C4-2B (cell line): ENCODE data around the gene ITPR2.

ENCODE experiments used
- H3K27ac ChIP-seq: fragments of 450-650 bp; 2 replicates; pipeline ENCODE4 v1.5.1; 2017
- CTCF ChIP-seq: fragments of 450-650 bp; conservative IDR thresholded peaks from 2 replicates; pipeline ENCODE4 v1.5.1; 2017; ENCODE audit warnings: mild to moderate bottlenecking
- ZFX ChIP-seq: fragments of 450-650 bp; IDR thresholded peaks from 2 replicates; pipeline ENCODE4 v1.6.1; 2017

ITPR2 gene

GRCh38 chr12:26546535-26547314 lies 286.3 kb downstream of the ITPR2 start:
- no peak for TF ChIP-seq ZFX
- TF ChIP-seq CTCF, result no peak
- no peak overlapping the region for H3K27ac ChIP-seq

GRCh38 chr12:26539131-26539530 lies 293.9 kb downstream of the ITPR2 start:
- H3K27ac ChIP-seq, result no peak overlapping the region
- TF ChIP-seq ZFX, result no peak
- TF ChIP-seq CTCF, result no peak

GRCh38 chr12:26537651-26538050 lies 295.3 kb downstream of the ITPR2 start:
- H3K27ac ChIP-seq, result no peak overlapping the region
- TF ChIP-seq CTCF (no peak), ZFX (no peak)

- TF ChIP-seq CTCF (no peak), ZFX (no peak)
- no peak overlapping the region for H3K27ac ChIP-seq
Measured at GRCh38 chr12:26537126-26537525, 295.9 kb downstream of the ITPR2 start.

GRCh38 chr12:26535826-26536225 lies 297.2 kb downstream of the ITPR2 start:
- no peak overlapping the region for H3K27ac ChIP-seq
- TF ChIP-seq ZFX (no peak), CTCF (no peak)

- H3K27ac ChIP-seq, result no peak overlapping the region
- TF ChIP-seq ZFX (no peak), CTCF (no peak)
Measured at GRCh38 chr12:26534071-26534470, 298.9 kb downstream of the ITPR2 start.

- TF ChIP-seq ZFX, result no peak
- TF ChIP-seq CTCF, result no peak
Measured at GRCh38 chr12:26533211-26533610, 299.8 kb downstream of the ITPR2 start.

More at GRCh38 chr12:26533211-26533610, 299.8 kb downstream of the ITPR2 start:
- no peak overlapping the region for H3K27ac ChIP-seq
